Mesendoderm (in vitro differentiated cells): ENCODE measurements around the gene PSMC1.
A peak's percentile ranks its signal among the peaks of the same experiment; 100 is the strongest.

Experiments
- DNase-seq: peaks from one replicate; pipeline ENCODE4 v3.0.0; 2013
- H2AK5ac ChIP-seq: 2 replicates; pipeline ENCODE4 v1.6.1; 2013; ENCODE audit warnings: low read length, inconsistent platforms
- H2BK120ac ChIP-seq: 2 replicates; pipeline ENCODE4 v1.6.1; 2013; ENCODE audit warnings: low read depth, mild to moderate bottlenecking, low read length, moderate library complexity, mixed read lengths
- H2BK15ac ChIP-seq: replicated peaks from 2 replicates; pipeline ENCODE4 v1.6.1; 2013; ENCODE audit warnings: low read depth, mild to moderate bottlenecking, moderate library complexity
- H2BK5ac ChIP-seq: 2 replicates; pipeline ENCODE4 v1.6.1; 2013; ENCODE audit warnings: low read length, inconsistent platforms
- H3K18ac ChIP-seq: 2 replicates; pipeline ENCODE4 v1.6.1; 2013; ENCODE audit warnings: mild to moderate bottlenecking, low read length, mixed read lengths
- H3K23ac ChIP-seq: one replicate; pipeline ENCODE4 v1.6.1; 2013; ENCODE audit warnings: low read length
- H3K27ac ChIP-seq: 2 replicates; pipeline ENCODE4 v1.5.1; 2013; ENCODE audit warnings: low read depth, mild to moderate bottlenecking, inconsistent platforms, low read length, moderate library complexity
- H3K27me3 ChIP-seq: 2 replicates; pipeline ENCODE4 v1.6.1; 2013; ENCODE audit warnings: low read length, control low read depth, mild to moderate bottlenecking, inconsistent platforms; ENCODE audit not compliant: insufficient read depth, poor library complexity
- H3K36me3 ChIP-seq: 2 replicates; pipeline ENCODE4 v1.6.1; 2013; ENCODE audit warnings: low read length, inconsistent platforms; ENCODE audit not compliant: control insufficient read depth, insufficient read depth
- H3K4ac ChIP-seq: one replicate; pipeline ENCODE4 v1.6.1; 2013; ENCODE audit warnings: low read depth, mild to moderate bottlenecking, low read length, moderate library complexity
- H3K4me1 ChIP-seq: 2 replicates; pipeline ENCODE4 v1.6.1; 2013; ENCODE audit warnings: low read depth, low read length, inconsistent platforms; ENCODE audit not compliant: control insufficient read depth
- H3K4me2 ChIP-seq: 2 replicates; pipeline ENCODE4 v1.6.1; 2013; ENCODE audit warnings: low read length
- H3K4me3 ChIP-seq: 2 replicates; pipeline ENCODE4 v1.5.1; 2013; ENCODE audit warnings: mild to moderate bottlenecking, low read length
- H3K56ac ChIP-seq: one replicate; pipeline ENCODE4 v1.6.1; 2013; ENCODE audit warnings: low read length
- H3K79me1 ChIP-seq: 2 replicates; pipeline ENCODE4 v1.6.1; 2013; ENCODE audit warnings: low read length, inconsistent platforms
- H3K79me2 ChIP-seq: 2 replicates; pipeline ENCODE4 v1.6.1; 2013; ENCODE audit warnings: mild to moderate bottlenecking, low read length; ENCODE audit not compliant: control insufficient read depth, insufficient read depth
- H3K9ac ChIP-seq: 2 replicates; pipeline ENCODE4 v1.6.1; 2013; ENCODE audit warnings: low read length, inconsistent platforms
- H4K5ac ChIP-seq: one replicate; pipeline ENCODE4 v1.6.1; 2013; ENCODE audit warnings: low read length
- H4K8ac ChIP-seq: one replicate; pipeline ENCODE4 v1.6.1; 2013; ENCODE audit warnings: low read depth, mild to moderate bottlenecking, control low read depth, low read length, moderate library complexity
- WGBS: extraction: QIAGEN DNeasy Blood & Tissue Kit; methylation state at CpG from one replicate; pipeline ENCODE4 v1.1.7; 2013; ENCODE audit warnings: low lambda C conversion rate, missing lambda C conversion rate; ENCODE audit not compliant: insufficient coverage; ENCODE audit errors: extremely low coverage; 5-methylcytosine and 5-hydroxymethylcytosine counted together

PSMC1 gene

GRCh38 chr14:90273532-90273931 lies 17.2 kb downstream of the PSMC1 start:
- Histone ChIP-seq H3K9ac (no peak overlapping the region), H3K4me1 (no peaks in the 10 kb centered on the region), H2BK5ac (no peak overlapping the region), H3K4ac (no peak overlapping the region), H3K36me3 (peaks cover 13% of the 10 kb centered on the region), H2BK120ac (no peak overlapping the region), H3K4me3 (no peak overlapping the region), H2AK5ac (no peak overlapping the region), H3K18ac (no peak overlapping the region), H3K27me3 (no peaks in the 10 kb centered on the region), H4K8ac (no peak overlapping the region), H3K56ac (no peak overlapping the region), H3K27ac (no peak overlapping the region), H3K79me1 (no peaks in the 10 kb centered on the region), H3K4me2 (no peak overlapping the region), H4K5ac (no peak overlapping the region), H3K23ac (no peak overlapping the region), H3K79me2 (no peaks in the 10 kb centered on the region), H2BK15ac (no peak overlapping the region)
- WGBS = no CpG with 5 or more reads among the region's 8 CpGs
- no peak for DNase-seq

GRCh38 chr14:90274019-90274418 lies 17.7 kb downstream of the PSMC1 start:
- peak; percentile 23 for DNase-seq
- no peak overlapping the region for H4K5ac ChIP-seq
- H3K79me1 ChIP-seq = no peaks in the 10 kb centered on the region
- H3K27ac ChIP-seq = no peak overlapping the region
- H3K4me2 ChIP-seq = no peak overlapping the region
- no peak overlapping the region for H3K18ac ChIP-seq
- no peak overlapping the region for H2BK15ac ChIP-seq
- no peak overlapping the region for H3K4me3 ChIP-seq
- H3K4ac ChIP-seq = no peak overlapping the region
- H3K56ac ChIP-seq = no peak overlapping the region
- no peaks in the 10 kb centered on the region for H3K4me1 ChIP-seq
- no peak overlapping the region for H3K23ac ChIP-seq
- no peak overlapping the region for H2BK5ac ChIP-seq
- H3K27me3 ChIP-seq = no peaks in the 10 kb centered on the region
- H4K8ac ChIP-seq = no peak overlapping the region
- no peak overlapping the region for H2BK120ac ChIP-seq
- no peak overlapping the region for H3K9ac ChIP-seq
- no peak overlapping the region for H2AK5ac ChIP-seq
- no CpG with 5 or more reads among the region's 9 CpGs for WGBS
- H3K36me3 ChIP-seq = peaks cover 13% of the 10 kb centered on the region
- H3K79me2 ChIP-seq = no peaks in the 10 kb centered on the region

GRCh38 chr14:90274808-90275457 lies 18.6 kb downstream of the PSMC1 start:
- Histone ChIP-seq H3K27me3 (no peaks in the 10 kb centered on the region), H3K56ac (no peak overlapping the region), H3K27ac (no peak overlapping the region), H3K4ac (no peak overlapping the region), H3K36me3 (peaks cover 13% of the 10 kb centered on the region), H2AK5ac (no peak overlapping the region), H3K9ac (no peak overlapping the region), H2BK15ac (no peak overlapping the region), H3K79me2 (no peaks in the 10 kb centered on the region), H3K4me3 (no peak overlapping the region), H2BK5ac (no peak overlapping the region), H3K18ac (no peak overlapping the region), H2BK120ac (no peak overlapping the region), H4K5ac (no peak overlapping the region), H3K4me2 (no peak overlapping the region), H4K8ac (no peak overlapping the region), H3K4me1 (no peaks in the 10 kb centered on the region), H3K23ac (no peak overlapping the region), H3K79me1 (no peaks in the 10 kb centered on the region)
- DNase-seq = no peak
- WGBS = no CpG with 5 or more reads among the region's 8 CpGs

GRCh38 chr14:90275458-90275814 lies 19.1 kb downstream of the PSMC1 start:
- Histone ChIP-seq H3K4ac (no peak overlapping the region), H3K18ac (no peak overlapping the region), H2BK120ac (no peak overlapping the region), H3K27me3 (no peaks in the 10 kb centered on the region), H3K79me1 (no peaks in the 10 kb centered on the region), H2BK15ac (no peak overlapping the region), H3K4me2 (no peak overlapping the region), H3K23ac (no peak overlapping the region), H3K56ac (no peak overlapping the region), H2AK5ac (no peak overlapping the region), H2BK5ac (no peak overlapping the region), H4K8ac (no peak overlapping the region), H3K36me3 (peaks cover 9% of the 10 kb centered on the region), H3K4me3 (no peak overlapping the region), H3K27ac (no peak overlapping the region), H3K79me2 (no peaks in the 10 kb centered on the region), H4K5ac (no peak overlapping the region), H3K4me1 (no peaks in the 10 kb centered on the region), H3K9ac (no peak overlapping the region)
- no CpG with 5 or more reads among the region's 9 CpGs for WGBS
- DNase-seq = no peak

- Histone ChIP-seq H2AK5ac (no peak overlapping the region), H3K27ac (no peak overlapping the region), H3K36me3 (peaks cover 7% of the 10 kb centered on the region), H2BK5ac (no peak overlapping the region), H3K4me2 (no peak overlapping the region), H2BK120ac (no peak overlapping the region), H3K9ac (no peak overlapping the region), H2BK15ac (no peak overlapping the region), H3K27me3 (no peaks in the 10 kb centered on the region), H4K8ac (no peak overlapping the region), H3K56ac (no peak overlapping the region), H4K5ac (no peak overlapping the region), H3K23ac (no peak overlapping the region), H3K4ac (no peak overlapping the region), H3K4me1 (no peaks in the 10 kb centered on the region), H3K18ac (no peak overlapping the region), H3K79me2 (no peaks in the 10 kb centered on the region), H3K4me3 (no peak overlapping the region), H3K79me1 (no peaks in the 10 kb centered on the region)
- DNase-seq = no peak
- no CpG with 5 or more reads among the region's 8 CpGs for WGBS
These were observed 19.5 kb downstream of the PSMC1 start for GRCh38 chr14:90275820-90276219.
